ENCODE data around the gene PSMD13.

DNA sequence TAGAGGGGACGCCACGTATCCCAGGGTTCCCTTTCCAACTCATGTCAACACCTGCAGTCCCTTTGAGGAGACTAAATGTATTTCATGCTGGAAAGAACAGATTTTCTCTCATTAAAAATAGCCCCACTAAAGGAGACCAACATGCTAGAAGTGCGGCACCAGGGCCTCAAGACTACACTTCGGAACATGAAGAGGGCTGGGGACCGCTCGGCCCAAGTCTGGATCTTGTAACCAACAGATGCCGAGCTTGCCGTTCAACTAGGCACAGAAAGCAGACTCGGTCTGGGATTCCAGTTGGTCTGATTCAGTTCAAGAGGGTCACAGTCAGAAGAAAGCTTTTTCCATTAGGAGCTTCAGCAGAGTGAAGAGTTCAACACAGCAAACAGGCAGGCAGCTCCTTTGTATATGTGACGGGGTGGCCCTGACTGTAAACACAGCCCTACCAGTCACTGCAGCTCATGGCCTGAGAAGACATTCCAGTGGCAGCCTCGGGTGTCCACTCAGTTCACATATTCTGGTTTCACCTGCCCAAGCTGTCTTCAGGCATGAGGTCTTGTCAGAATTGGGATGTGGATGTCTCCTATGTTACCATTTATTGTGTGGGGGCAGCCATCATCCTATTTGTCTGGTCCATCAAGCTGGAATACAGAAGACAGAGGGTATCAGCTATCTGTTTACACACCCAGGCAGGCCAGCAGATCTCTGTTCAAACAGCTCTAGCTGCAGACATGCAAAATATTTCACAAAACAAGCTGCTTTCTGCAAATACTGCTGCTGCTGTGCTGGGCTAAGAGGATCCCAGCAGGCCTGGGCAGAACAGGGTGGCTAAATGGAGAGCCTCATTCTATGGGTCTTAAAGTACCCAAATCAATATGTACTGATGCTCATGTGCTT is 20.4 kb upstream of the PSMD13 start:
- no peak for TF ChIP-seq POLR2A (IDR thresholded peaks at IDR 0.05)
- TF ChIP-seq, protein P1, sequence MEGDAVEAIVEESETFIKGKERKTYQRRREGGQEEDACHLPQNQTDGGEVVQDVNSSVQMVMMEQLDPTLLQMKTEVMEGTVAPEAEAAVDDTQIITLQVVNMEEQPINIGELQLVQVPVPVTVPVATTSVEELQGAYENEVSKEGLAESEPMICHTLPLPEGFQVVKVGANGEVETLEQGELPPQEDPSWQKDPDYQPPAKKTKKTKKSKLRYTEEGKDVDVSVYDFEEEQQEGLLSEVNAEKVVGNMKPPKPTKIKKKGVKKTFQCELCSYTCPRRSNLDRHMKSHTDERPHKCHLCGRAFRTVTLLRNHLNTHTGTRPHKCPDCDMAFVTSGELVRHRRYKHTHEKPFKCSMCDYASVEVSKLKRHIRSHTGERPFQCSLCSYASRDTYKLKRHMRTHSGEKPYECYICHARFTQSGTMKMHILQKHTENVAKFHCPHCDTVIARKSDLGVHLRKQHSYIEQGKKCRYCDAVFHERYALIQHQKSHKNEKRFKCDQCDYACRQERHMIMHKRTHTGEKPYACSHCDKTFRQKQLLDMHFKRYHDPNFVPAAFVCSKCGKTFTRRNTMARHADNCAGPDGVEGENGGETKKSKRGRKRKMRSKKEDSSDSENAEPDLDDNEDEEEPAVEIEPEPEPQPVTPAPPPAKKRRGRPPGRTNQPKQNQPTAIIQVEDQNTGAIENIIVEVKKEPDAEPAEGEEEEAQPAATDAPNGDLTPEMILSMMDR (IDR thresholded peaks at IDR 0.05): no peak

All from vagina (tissue), 2 donors.